Muscle of leg (tissue), 11 donors: ENCODE results near the gene RBFA. TPM values are rescaled to one million over a fixed set of nuclear protein-coding genes. Genes with fewer than 3 reads are reported as not detected.
"Not testable (repeated sequence)": the region's sequence is repeated elsewhere in the genome, so short reads cannot be mapped to it uniquely, and the experiment has no call there.

ENCODE experiments used
- DNase-seq: peaks from one replicate; pipeline ENCODE4 v3.0.0; 2013
- H3K27ac ChIP-seq: one replicate; pipeline ENCODE4 v1.5.1; 2013; ENCODE audit warnings: mild to moderate bottlenecking, low read length, control low read depth
- H3K27me3 ChIP-seq: one replicate; pipeline ENCODE4 v1.6.1; 2013; ENCODE audit warnings: low read length; ENCODE audit not compliant: control insufficient read depth, insufficient read depth
- H3K36me3 ChIP-seq: one replicate; pipeline ENCODE4 v1.6.1; 2013; ENCODE audit warnings: low read length; ENCODE audit not compliant: control insufficient read depth, insufficient read depth
- H3K4me1 ChIP-seq: one replicate; pipeline ENCODE4 v1.6.1; 2013; ENCODE audit warnings: low read length; ENCODE audit not compliant: control insufficient read depth, insufficient read depth
- H3K4me3 ChIP-seq: one replicate; pipeline ENCODE4 v1.5.1; 2013; ENCODE audit warnings: low read length, control low read depth
- H3K9me3 ChIP-seq: replicated peaks from 2 replicates; pipeline ENCODE4 v1.6.1; 2013; ENCODE audit warnings: low read depth, low read length; ENCODE audit not compliant: control insufficient read depth
- WGBS: methylation state at CpG from one replicate; pipeline ENCODE4 v1.1.5; 2013; ENCODE audit warnings: missing lambda C conversion rate; ENCODE audit not compliant: insufficient coverage; 5-methylcytosine and 5-hydroxymethylcytosine counted together
- polyA plus RNA-seq, 8 donors: library from polyadenylated mRNA; unstranded; fragments of 120-200 nt; gene quantifications; one replicate each; pipeline versions ENCODE4 v1.2.1 to v1.2.3, GENCODE V29; 2013; ENCODE audit warnings: inconsistent platforms in 1 of 8, low replicate concordance in 1 of 8; ENCODE audit not compliant: insufficient read length in 8 of 8, insufficient read depth in 1 of 8
- total RNA-seq: library from RNA; stranded (reverse); fragments of 120-200 nt; gene quantifications from one replicate; pipeline ENCODE4 v1.2.4, GENCODE V29; 2013

Gene RBFA
- total and polyA plus RNA-seq, 9 donors: 21.4 to 33.2 (median 26.8) TPM

DNA sequence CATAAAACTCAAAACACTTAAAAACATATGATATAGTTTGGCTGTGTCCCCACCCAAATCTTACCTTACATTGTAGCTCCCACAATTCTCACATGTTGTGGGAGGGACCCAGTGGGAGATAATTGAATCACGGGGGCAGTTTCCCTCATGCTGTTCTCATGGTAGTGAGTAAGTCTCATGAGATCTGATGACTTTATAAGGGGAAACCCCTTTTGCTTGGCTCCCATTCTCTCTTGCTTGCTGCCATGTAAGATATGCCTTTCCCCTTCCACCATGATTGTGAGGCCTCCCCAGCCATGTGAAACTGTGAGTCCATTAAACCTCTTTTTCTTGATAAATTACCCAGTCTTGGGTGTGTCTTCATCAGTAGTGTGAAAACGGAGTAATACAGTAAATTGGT lies 34.5 kb upstream of the RBFA start:
- H3K9me3 ChIP-seq, H3K27me3 ChIP-seq, H3K4me3 ChIP-seq, DNase-seq, H3K36me3 ChIP-seq, H3K4me1 ChIP-seq, H3K27ac ChIP-seq: not testable (repeated sequence)
- 85% methylated on average over 1 of the region's 2 CpGs for WGBS

DNA sequence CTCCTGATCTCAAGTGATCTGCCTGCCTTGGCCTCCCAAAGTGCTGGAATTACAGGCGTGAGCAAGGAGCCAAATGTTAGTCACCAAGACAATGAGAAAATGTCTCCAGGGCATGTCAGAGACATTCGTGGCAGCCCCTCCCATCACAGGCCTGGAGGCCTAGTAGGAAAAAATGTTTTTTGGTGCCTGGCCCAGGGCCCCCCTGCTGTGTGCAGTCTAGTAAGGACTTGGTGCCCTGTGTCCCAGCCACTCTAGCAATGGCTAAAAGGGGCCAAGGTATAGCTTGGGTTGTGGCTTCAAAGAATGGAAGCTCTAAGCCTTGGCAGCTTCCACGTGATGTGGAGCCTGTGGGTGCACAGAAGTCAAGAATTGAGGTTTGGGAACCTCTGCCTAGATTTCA lies 33.4 kb upstream of the RBFA start:
- Histone ChIP-seq H3K4me1 (no peaks in the 10 kb centered on the region), H3K4me3 (no peak overlapping the region), H3K27ac (no peak overlapping the region), H3K27me3 (no peaks in the 10 kb centered on the region), H3K36me3 (no peaks in the 10 kb centered on the region), H3K9me3 (peaks cover 10% of the 10 kb centered on the region)
- no peak for DNase-seq
- WGBS: 86% methylated on average over 1 of the region's 3 CpGs

DNA sequence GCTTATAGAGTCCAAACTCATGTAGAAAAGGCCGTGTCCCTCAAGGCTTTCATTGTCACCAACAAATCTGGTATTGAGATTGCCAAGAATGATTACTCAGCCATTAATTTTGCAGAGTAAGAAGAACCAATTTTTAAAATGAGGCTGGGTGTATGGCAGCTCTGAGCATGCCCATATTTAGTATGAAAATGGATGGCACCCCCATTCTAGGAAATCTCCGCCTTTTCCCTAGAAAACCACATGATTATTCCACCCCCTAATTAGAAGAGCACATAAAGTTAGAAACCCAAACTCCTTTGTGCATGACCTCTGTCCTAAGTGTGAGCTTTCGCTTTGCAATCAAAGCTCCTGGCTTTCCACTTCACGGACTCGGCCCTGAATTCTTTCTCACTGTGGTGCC lies 31.8 kb upstream of the RBFA start:
- Histone ChIP-seq H3K4me3 (no peak overlapping the region), H3K36me3 (no peaks in the 10 kb centered on the region), H3K27me3 (no peaks in the 10 kb centered on the region), H3K4me1 (no peaks in the 10 kb centered on the region), H3K27ac (no peak overlapping the region), H3K9me3 (peaks cover 10% of the 10 kb centered on the region)
- WGBS: 81% methylated on average over 3 of the region's 5 CpGs
- DNase-seq: no peak

DNA sequence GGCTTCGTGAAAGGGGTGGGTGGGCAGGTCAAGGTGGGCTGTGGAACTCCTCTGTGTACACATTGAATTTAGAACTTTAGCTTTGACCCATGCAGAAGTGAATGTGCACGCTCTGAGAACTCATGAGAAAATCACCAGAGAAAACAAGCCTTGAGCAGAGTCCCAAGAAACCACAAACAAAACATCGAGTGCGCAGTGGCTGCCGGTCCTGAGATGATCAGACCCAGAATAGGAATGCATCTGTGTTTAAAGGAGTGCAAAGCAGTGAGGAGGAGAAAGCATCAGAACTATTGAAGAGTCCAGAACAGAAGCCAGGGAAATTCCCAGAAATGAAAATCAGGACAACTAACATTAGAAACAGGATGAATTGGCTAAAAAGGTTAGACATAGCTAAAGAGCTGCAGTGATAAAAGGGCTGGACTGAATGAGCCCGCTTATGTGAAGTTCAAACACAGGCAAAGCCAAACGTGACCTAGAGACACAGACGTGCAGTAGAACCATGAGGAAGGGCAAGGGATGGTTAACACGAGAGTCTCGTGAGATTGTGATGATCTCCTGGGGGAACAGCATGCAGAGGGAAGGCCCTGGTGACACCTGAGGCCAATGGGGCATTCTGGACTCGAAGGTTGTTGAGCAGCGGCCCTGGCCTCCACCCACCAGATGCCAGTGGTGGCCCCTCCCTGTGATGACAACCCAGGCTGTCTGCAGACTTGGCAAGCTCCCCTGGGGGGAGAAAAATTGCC lies 29.5 kb upstream of the RBFA start:
- H3K9me3 ChIP-seq: peaks cover 21% of the 10 kb centered on the region
- H3K4me1 ChIP-seq: no peaks in the 10 kb centered on the region
- DNase-seq: no peak
- H3K4me3 ChIP-seq: no peak overlapping the region
- H3K27ac ChIP-seq: no peak overlapping the region
- no peaks in the 10 kb centered on the region for H3K36me3 ChIP-seq
- H3K27me3 ChIP-seq: no peaks in the 10 kb centered on the region
- WGBS: 69% methylated on average over 7 of the region's 12 CpGs

DNA sequence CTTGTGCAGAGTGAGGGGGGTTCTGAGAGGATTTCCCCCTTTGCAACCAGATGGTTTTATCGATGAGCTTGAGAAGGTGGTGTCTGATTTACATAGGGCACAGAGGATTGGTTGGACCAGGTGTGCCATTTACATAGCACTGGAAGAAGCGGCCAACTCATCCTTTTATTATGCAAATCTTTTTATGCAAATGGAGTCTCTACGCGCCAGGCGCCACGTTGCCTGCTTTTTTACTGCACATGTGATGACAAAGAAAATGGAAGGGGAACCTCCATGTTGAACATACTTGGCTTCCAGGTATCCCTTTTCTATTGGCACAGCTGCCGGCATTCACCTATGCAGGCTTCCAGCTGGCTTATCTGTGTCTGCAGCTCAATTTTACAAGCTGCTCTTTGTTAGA lies 27.5 kb upstream of the RBFA start:
- H3K4me1 ChIP-seq: no peaks in the 10 kb centered on the region
- WGBS: 33% methylated on average over 2 of the region's 7 CpGs
- no peaks in the 10 kb centered on the region for H3K36me3 ChIP-seq
- H3K27ac ChIP-seq: no peak overlapping the region
- no peaks in the 10 kb centered on the region for H3K27me3 ChIP-seq
- H3K9me3 ChIP-seq: peaks cover 27% of the 10 kb centered on the region
- no peak for DNase-seq
- no peak overlapping the region for H3K4me3 ChIP-seq

DNA sequence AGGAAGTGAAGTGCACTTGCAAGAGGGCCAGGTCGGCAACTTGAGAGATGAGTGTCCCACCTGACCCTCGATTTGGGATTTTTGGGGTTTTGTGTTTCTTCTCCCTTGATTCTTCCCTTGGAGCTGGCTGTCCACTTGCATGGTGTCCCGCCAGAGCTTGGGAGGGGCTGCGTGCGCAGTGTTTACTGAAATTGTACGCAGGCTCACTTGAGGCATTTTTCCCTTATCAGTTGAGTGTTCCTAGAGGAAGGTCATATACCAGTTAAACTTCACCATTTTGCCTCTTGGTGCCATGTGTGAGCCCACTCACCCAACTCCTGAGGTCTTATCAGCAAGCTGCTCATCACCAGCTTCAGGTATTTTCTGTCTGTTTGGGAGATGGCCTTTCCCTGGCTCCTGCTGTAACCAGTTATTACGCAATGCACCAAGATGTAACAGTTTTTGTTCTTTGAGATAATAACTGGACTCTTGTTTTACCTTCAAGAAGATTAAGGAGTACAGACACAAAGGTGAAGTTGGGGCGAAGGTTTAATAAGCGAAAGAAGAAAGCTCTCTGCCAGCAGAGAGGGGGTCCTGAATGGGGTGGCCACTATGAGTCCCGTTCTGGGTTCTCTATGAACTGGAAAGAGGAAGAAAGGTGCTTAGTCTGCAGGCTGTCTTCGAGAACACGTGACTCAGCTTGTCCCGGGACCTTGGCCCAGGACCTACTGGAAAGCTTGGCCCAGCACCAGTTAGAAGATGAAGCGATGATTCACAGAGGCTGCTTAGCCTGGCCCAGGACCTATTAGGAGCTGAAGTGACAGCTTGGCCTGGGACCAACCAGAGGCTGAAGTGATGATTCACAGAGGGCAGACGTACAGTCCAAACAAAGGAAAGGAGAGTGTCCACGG lies 24.3 kb upstream of the RBFA start:
- Histone ChIP-seq H3K4me1 (no peaks in the 10 kb centered on the region), H3K27me3 (no peaks in the 10 kb centered on the region), H3K36me3 (no peaks in the 10 kb centered on the region), H3K4me3 (no peak overlapping the region), H3K27ac (no peak overlapping the region), H3K9me3 (peaks cover 48% of the 10 kb centered on the region)
- WGBS: 91% methylated on average over 11 of the region's 16 CpGs
- no peak for DNase-seq

DNA sequence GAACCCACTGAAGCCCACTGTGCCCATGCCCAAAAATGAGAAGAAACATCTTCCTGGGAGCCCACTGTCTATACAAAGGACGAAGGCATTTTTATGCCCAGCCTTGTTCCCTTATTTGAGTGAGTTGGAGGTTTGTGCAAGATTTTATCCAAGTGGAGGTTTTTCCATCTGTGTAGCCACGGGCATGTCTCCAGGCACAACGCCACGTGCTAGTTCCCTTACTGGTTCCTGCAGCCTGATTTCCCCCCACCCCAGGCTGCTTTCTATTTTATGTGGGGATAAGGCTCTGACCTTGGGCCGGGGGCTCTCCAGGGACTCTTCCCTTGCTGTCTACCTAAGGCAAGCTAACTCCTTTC lies 23.7 kb upstream of the RBFA start:
- Histone ChIP-seq H3K9me3 (peaks cover 49% of the 10 kb centered on the region), H3K27ac (no peak overlapping the region), H3K4me3 (no peak overlapping the region), H3K27me3 (no peaks in the 10 kb centered on the region), H3K36me3 (no peaks in the 10 kb centered on the region), H3K4me1 (no peaks in the 10 kb centered on the region)
- WGBS: 83% methylated on average over 1 of the region's 5 CpGs
- DNase-seq: no peak

DNA sequence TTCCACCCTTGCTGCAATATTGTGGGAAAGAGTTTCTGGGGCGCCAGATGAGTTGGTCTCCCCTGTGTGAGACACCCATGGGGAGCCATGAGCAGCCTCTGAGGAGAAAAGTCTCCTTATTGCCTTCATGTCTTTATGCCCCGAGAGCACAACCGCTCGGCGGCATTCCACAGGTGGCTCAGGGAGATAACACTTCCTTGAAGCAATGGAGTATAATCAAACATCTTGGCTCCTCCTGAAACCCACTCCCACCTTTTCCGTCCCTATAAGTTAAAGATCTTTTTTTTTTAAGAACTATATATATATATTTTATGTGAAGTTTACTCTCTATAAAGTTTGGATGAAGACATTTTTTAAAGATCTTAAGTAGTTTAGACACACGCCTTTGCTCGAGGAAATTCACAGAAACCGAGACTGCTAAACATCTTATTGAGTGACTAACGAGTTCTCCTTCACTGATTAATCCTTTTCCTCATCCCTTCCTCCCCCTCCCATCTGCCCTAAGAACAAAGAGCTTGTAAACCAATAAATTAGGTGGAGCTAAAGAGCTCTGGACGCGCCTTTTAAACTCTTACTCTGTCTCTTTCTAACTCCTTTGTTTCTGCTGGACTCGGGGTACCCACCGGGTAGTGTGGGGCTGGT lies 22.6 kb upstream of the RBFA start:
- H3K36me3 ChIP-seq, H3K27me3 ChIP-seq, H3K4me1 ChIP-seq, DNase-seq, H3K4me3 ChIP-seq, H3K27ac ChIP-seq: not testable (repeated sequence)
- peaks cover 49% of the 10 kb centered on the region for H3K9me3 ChIP-seq
- WGBS: 100% methylated on average over 1 of the region's 14 CpGs

DNA sequence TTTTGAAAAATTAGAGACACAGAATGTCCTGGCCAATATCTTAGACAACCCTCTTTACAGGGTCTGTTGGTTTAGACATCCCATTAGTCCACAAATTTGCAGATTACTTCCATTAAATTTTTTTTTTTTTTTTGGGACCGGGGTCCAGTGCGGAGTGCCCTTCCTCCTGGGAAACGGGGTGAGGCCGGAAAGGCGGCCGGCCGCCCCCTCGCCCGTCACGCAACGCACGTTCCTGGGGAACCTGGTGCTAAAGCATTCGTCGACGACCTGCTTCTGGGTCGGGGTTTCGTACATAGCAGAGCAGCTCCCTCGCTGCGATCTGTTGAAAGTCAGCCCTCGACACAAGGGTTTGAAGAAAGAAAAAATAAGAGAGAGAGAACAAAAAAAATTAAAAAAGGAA lies 21.5 kb upstream of the RBFA start:
- no peak overlapping the region for H3K4me3 ChIP-seq
- no peaks in the 10 kb centered on the region for H3K4me1 ChIP-seq
- no peaks in the 10 kb centered on the region for H3K27me3 ChIP-seq
- H3K27ac ChIP-seq: no peak overlapping the region
- WGBS: 96% methylated on average over 20 of the region's 20 CpGs
- DNase-seq: no peak
- H3K9me3 ChIP-seq: peaks cover 49% of the 10 kb centered on the region
- no peaks in the 10 kb centered on the region for H3K36me3 ChIP-seq

DNA sequence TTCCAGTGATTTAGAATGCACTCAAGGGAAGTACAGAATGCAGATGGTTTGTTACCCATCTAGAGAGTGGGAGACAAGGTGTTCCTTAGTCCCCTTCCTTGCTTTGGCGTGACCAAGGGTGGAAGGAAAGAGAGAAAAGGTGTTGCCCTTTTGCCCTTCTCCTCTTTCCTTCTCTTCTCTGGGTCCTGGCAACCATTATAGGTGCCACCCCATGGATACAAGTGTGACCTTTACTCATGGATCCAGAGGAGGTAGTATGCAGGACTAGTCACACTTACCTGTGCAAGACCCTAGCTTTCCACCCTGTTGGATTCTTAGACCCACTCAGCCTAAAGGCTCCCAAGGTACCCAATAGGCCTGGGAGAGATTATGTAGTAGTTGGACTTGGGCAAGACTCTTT lies 11.6 kb upstream of the RBFA start:
- H3K36me3 ChIP-seq: no peaks in the 10 kb centered on the region
- H3K4me3 ChIP-seq: no peak overlapping the region
- H3K4me1 ChIP-seq: no peaks in the 10 kb centered on the region
- H3K27me3 ChIP-seq: no peaks in the 10 kb centered on the region
- no peak for DNase-seq
- no peak overlapping the region for H3K27ac ChIP-seq
- H3K9me3 ChIP-seq: peaks cover 82% of the 10 kb centered on the region
- no CpG with 5 or more reads among the region's 1 CpG for WGBS
